CD14-positive monocyte (primary cell): ENCODE measurements around the gene KIF5C. TPM values are rescaled to one million over a fixed set of nuclear protein-coding genes. Genes with fewer than 3 reads are reported as not detected.

Experiments
- DNase-seq, 3 donors: peaks; one replicate each; pipeline ENCODE4 v3.0.0-alpha.2; 2011 to 2022
- H2AFZ ChIP-seq: 2 replicates; pipeline ENCODE4 v1.6.0; 2012; ENCODE audit warnings: mild to moderate bottlenecking, low read depth, low read length, inconsistent platforms; ENCODE audit not compliant: insufficient read depth, poor library complexity, severe bottlenecking
- H3K27ac ChIP-seq, 2 donors: 1 replicate in 1 of 2; 2 replicates in 1 of 2; pipeline ENCODE4 v1.5.1; 2012 to 2013; ENCODE audit warnings: low read length in 2 of 2, control low read depth in 1 of 2, inconsistent platforms in 1 of 2, low read depth in 1 of 2, mild to moderate bottlenecking in 1 of 2
- H3K27me3 ChIP-seq, 2 donors: one replicate each; pipeline versions ENCODE4 v1.6.0 to v1.6.1; 2011 to 2013; ENCODE audit warnings: low read length in 2 of 2; ENCODE audit not compliant: control insufficient read depth in 2 of 2, insufficient read depth in 2 of 2
- H3K36me3 ChIP-seq, 2 donors: replicated peaks in 1 of 2; 1 replicate in 1 of 2; 2 replicates in 1 of 2; pipeline versions ENCODE4 v1.5.1 to v1.6.1; 2012 to 2013; ENCODE audit warnings: low read length in 2 of 2, control low read depth in 1 of 2, inconsistent platforms in 1 of 2, mild to moderate bottlenecking in 1 of 2; ENCODE audit not compliant: insufficient read depth in 2 of 2, control insufficient read depth in 1 of 2
- H3K4me1 ChIP-seq, 2 donors: 1 replicate in 1 of 2; 2 replicates in 1 of 2; pipeline versions ENCODE4 v1.5.1 to v1.6.1; 2012 to 2013; ENCODE audit warnings: low read length in 2 of 2, control low read depth in 1 of 2, inconsistent platforms in 1 of 2, mild to moderate bottlenecking in 1 of 2, moderate library complexity in 1 of 2; ENCODE audit not compliant: insufficient read depth in 2 of 2, control insufficient read depth in 1 of 2
- H3K4me2 ChIP-seq: replicated peaks from 2 replicates; pipeline ENCODE3; 2012; ENCODE audit warnings: low read length, moderate library complexity, mild to moderate bottlenecking; ENCODE audit not compliant: poor library complexity, severe bottlenecking; ENCODE audit errors: extremely low read depth
- H3K4me3 ChIP-seq, 3 experiments: fragments of 200-600 bp in 1 of 3; sonication (generic) in 1 of 3; replicated peaks in 1 of 3; 1 replicate in 2 of 3; 2 replicates in 1 of 3; pipeline ENCODE4 v1.5.1; 2011 to 2013; ENCODE audit warnings: low read length in 3 of 3, mild to moderate bottlenecking in 3 of 3, control low read depth in 2 of 3, low read depth in 2 of 3, inconsistent platforms in 1 of 3, moderate library complexity in 1 of 3
- H3K79me2 ChIP-seq: 2 replicates; pipeline ENCODE4 v1.6.0; 2012; ENCODE audit warnings: mild to moderate bottlenecking, control low read depth, inconsistent platforms, low read length, moderate library complexity; ENCODE audit not compliant: insufficient read depth
- H3K9ac ChIP-seq: 2 replicates; pipeline ENCODE4 v1.6.0; 2017; ENCODE audit warnings: low read length, mild to moderate bottlenecking; ENCODE audit not compliant: insufficient read depth, poor library complexity, severe bottlenecking
- H3K9me3 ChIP-seq, 2 donors: replicated peaks in 1 of 2; 1 replicate in 1 of 2; 2 replicates in 1 of 2; pipeline versions ENCODE4 v1.5.1 to v1.6.1; 2012 to 2013; ENCODE audit warnings: low read length in 2 of 2, control low read depth in 1 of 2; ENCODE audit not compliant: control insufficient read depth in 1 of 2, insufficient read depth in 1 of 2
- H4K20me1 ChIP-seq: 2 replicates; pipeline ENCODE4 v1.6.0; 2012; ENCODE audit warnings: mild to moderate bottlenecking, low read length, control low read depth, moderate library complexity; ENCODE audit not compliant: insufficient read depth
- H3K27ac Mint-ChIP-seq, 7 donors: one replicate each; pipeline ENCODE4 v1.8.0; 2020; ENCODE audit warnings: mild to moderate bottlenecking in 7 of 7, mixed read lengths in 7 of 7, moderate library complexity in 6 of 7, inconsistent platforms in 2 of 7
- H3K27me3 Mint-ChIP-seq, 3 donors: one replicate each; pipeline ENCODE4 v1.8.0; 2021 to 2022; ENCODE audit warnings: low read depth in 3 of 3, mild to moderate bottlenecking in 3 of 3, mixed read lengths in 3 of 3, moderate library complexity in 3 of 3, inconsistent platforms in 1 of 3
- H3K36me3 Mint-ChIP-seq, 2 donors: one replicate each; pipeline ENCODE4 v1.8.0; 2020; ENCODE audit warnings: mixed read lengths in 2 of 2, inconsistent platforms in 1 of 2, mild to moderate bottlenecking in 1 of 2
- H3K4me1 Mint-ChIP-seq: one replicate; pipeline ENCODE4 v1.8.0; 2020; ENCODE audit warnings: mild to moderate bottlenecking, mixed read lengths
- H3K4me3 Mint-ChIP-seq, 2 donors: one replicate each; pipeline ENCODE4 v1.8.0; 2020; ENCODE audit warnings: mild to moderate bottlenecking in 2 of 2, mixed read lengths in 2 of 2, moderate library complexity in 1 of 2
- H3K9me3 Mint-ChIP-seq, 7 donors: one replicate each; pipeline ENCODE4 v1.8.0; 2020 to 2022; ENCODE audit warnings: mixed read lengths in 7 of 7, mild to moderate bottlenecking in 6 of 7, moderate library complexity in 6 of 7, inconsistent platforms in 2 of 7
- WGBS: methylation state at CpG from one replicate; pipeline ENCODE4 v1.1.5; 2013; ENCODE audit warnings: missing lambda C conversion rate; ENCODE audit not compliant: insufficient coverage; 5-methylcytosine and 5-hydroxymethylcytosine counted together
- intact Hi-C, 2 donors: fragments of 100-400 bp; cut with micrococcal nuclease; formaldehyde crosslinking; loops; one replicate each; pipeline versions ENCODE4 v1.15.0 to v1.15.1; 2023
- polyA plus RNA-seq, 3 donors: library from polyadenylated mRNA; depleted of rRNA in 1 of 3; unstranded in 2 of 3; stranded (reverse) in 1 of 3; fragments of 300-500 nt in 2 of 3; fragments of >200 nt in 1 of 3; fragmentation: Illumina TruSeq in 2 of 3; gene quantifications; 1 replicate in 2 of 3; 2 replicates in 1 of 3; pipeline ENCODE4 v1.2.3, GENCODE V29; 2012 to 2021
- TF ChIP-seq, protein P1 (sequence below): fragments of 200-600 bp; IDR thresholded peaks from one replicate; pipeline ENCODE4 v1.8.0; 2022; ENCODE audit warnings: antibody characterized with exemption, mild to moderate bottlenecking

Gene KIF5C
- polyA plus RNA-seq, 3 donors: 0.04 TPM; not detected in 2

DNA sequence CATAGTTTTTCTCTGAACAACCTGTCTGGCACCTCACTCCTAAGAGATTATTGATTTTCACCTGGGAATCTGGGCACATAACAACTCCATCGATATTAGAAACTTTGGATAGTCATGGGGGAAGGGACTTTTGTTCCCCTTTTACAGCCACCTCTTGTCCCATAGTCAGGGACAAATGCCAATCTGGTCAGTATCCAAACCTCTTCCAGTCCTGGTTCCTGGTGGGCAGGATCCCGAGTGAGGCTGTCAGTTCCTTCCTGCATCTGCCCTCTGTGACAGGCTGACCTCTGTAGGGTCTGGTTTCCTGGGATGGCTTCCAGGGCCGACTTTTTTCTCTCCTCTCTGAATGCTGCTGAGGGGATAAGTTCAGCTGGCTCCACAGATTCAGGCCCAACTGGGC is 11.0 kb downstream of the KIF5C start:
- Mint-ChIP-seq H3K36me3 (peaks cover 0 to 1% of the 10 kb centered on the region in 2 donors), H3K27ac (no peak overlapping the region), H3K9me3 (peaks cover 0 to 9% (median 2%) of the 10 kb centered on the region in 7 donors), H3K27me3 (peaks cover 46 to 56% (median 48%) of the 10 kb centered on the region in 3 donors), H3K4me1 (peaks cover 15% of the 10 kb centered on the region), H3K4me3 (peak overlapping the region in 1 of 2 donors; percentile 11)
- Histone ChIP-seq H3K4me1 (peaks cover 13 to 14% of the 10 kb centered on the region in 2 donors), H3K27ac (no peak overlapping the region), H4K20me1 (no peaks in the 10 kb centered on the region), H3K4me2 (no peak overlapping the region), H3K9ac (no peak overlapping the region), H3K79me2 (no peaks in the 10 kb centered on the region), H2AFZ (no peak overlapping the region), H3K9me3 (peaks cover 3 to 13% of the 10 kb centered on the region in 2 donors), H3K36me3 (no peaks in the 10 kb centered on the region), H3K4me3 (no peak overlapping the region), H3K27me3 (peaks cover 36 to 48% of the 10 kb centered on the region in 2 donors)
- no peak for DNase-seq
- 38% methylated on average over 2 of the region's 3 CpGs for WGBS
- TF ChIP-seq, protein P1, sequence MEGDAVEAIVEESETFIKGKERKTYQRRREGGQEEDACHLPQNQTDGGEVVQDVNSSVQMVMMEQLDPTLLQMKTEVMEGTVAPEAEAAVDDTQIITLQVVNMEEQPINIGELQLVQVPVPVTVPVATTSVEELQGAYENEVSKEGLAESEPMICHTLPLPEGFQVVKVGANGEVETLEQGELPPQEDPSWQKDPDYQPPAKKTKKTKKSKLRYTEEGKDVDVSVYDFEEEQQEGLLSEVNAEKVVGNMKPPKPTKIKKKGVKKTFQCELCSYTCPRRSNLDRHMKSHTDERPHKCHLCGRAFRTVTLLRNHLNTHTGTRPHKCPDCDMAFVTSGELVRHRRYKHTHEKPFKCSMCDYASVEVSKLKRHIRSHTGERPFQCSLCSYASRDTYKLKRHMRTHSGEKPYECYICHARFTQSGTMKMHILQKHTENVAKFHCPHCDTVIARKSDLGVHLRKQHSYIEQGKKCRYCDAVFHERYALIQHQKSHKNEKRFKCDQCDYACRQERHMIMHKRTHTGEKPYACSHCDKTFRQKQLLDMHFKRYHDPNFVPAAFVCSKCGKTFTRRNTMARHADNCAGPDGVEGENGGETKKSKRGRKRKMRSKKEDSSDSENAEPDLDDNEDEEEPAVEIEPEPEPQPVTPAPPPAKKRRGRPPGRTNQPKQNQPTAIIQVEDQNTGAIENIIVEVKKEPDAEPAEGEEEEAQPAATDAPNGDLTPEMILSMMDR: no peak
- intact Hi-C loops: no loop called here

DNA sequence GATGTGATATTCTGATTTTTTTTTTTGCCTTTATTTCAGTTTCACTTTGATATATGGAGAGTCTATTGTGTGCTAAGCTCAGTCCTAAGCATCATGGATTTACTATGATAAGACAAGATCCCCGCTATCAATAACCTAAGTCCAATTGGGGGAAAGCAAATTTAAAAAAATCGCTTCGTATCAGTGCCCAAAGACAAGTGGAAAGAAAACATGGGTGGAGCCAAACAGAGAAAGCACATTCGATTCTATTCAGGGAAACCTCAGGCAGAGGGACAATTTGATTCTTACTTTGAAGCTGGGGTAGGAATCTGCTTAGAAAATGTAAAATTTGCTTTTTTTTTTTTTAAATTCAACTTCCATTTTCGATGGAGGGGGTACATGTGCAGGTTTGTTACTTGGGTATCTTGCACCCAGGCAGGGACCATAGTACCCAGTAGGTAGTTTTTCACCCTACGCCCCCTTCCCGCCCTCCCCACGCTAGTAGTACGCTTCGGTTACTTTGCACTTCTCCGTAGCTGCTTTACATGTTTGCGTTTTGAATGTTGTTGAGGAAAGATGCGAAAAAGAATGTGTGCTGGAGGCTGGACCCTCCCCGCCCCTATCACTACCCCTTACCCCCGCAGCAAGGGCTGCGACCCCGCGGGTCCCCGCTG is 12.4 kb downstream of the KIF5C start:
- peak overlapping the region; percentile 57 for H3K4me2 ChIP-seq
- peaks cover 13 to 14% of the 10 kb centered on the region in 2 donors for H3K4me1 ChIP-seq
- no peak overlapping the region for H3K27ac ChIP-seq
- H2AFZ ChIP-seq: peak overlapping the region; percentile 37
- no peaks in the 10 kb centered on the region for H4K20me1 ChIP-seq
- peak overlapping the region; percentile 30 for H3K9ac ChIP-seq
- H3K27me3 Mint-ChIP-seq: peaks cover 47 to 52% (median 48%) of the 10 kb centered on the region in 3 donors
- H3K9me3 ChIP-seq: peaks cover 2 to 18% of the 10 kb centered on the region in 2 donors
- H3K27me3 ChIP-seq: peaks cover 36 to 48% of the 10 kb centered on the region in 2 donors
- peak overlapping the region in 1 of 3 experiments; percentile 59 for H3K4me3 ChIP-seq
- no peak for DNase-seq
- H3K4me1 Mint-ChIP-seq: peaks cover 15% of the 10 kb centered on the region
- H3K79me2 ChIP-seq: no peaks in the 10 kb centered on the region
- intact Hi-C loops: no loop called here
- no peaks in the 10 kb centered on the region for H3K36me3 ChIP-seq
- 18% methylated on average over 7 of the region's 19 CpGs for WGBS
- no peak overlapping the region for H3K27ac Mint-ChIP-seq
- peaks cover 0 to 1% of the 10 kb centered on the region in 2 donors for H3K36me3 Mint-ChIP-seq
- TF ChIP-seq, protein P1: no peak
- H3K9me3 Mint-ChIP-seq: peaks cover 0 to 10% (median 4%) of the 10 kb centered on the region in 7 donors
- H3K4me3 Mint-ChIP-seq: peak overlapping the region; percentile 65 to 89
